ENCODE results near the gene USE1.

The USE1 gene

GRCh38 chr19:17205237-17206140 is 9.7 kb upstream of the USE1 start:
- DNase-seq, result peak; percentile 2

DNA sequence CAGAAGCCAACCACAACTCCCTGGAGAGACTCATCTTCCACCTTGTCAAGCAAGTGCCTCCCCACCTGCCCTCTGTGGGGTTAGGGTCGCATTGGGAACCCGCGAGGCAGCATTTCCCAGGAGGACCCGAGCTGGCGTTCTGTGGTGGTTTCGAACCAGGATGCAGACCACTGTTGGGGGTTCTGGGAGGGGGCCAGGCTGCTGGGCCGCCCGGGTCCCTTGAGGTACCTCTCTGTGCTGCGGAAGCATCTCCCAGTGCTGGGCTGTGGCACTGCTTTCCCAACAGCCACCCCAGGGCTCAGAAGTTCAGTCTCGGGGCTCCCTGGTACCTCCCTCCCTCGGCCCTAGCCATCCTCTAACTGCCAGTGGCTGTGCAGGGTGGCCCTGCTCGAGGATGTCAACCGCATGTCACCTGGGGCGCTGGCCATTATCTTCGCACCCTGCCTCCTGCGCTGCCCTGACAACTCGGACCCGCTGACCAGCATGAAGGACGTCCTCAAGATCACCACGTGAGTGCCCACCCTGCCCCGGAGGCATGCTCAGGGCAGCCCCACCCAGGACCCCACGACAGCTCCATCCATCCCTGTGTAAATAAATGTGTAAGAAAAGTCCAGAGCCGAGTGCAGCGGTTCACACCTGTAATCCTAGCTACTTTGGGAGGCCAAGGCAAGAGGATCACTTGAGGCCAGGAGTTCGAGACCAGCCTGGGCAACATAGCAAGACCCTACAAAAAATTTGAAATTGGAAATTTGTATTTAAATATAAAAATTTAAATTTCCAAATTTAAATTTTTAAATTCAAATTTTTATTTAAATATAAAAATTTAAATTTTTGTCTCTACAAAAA is 8.2 kb upstream of the USE1 start:
- DNase-seq, result no peak

GRCh38 chr19:17209126-17210036 is 5.8 kb upstream of the USE1 start:
- peak; percentile 5 for DNase-seq

DNA sequence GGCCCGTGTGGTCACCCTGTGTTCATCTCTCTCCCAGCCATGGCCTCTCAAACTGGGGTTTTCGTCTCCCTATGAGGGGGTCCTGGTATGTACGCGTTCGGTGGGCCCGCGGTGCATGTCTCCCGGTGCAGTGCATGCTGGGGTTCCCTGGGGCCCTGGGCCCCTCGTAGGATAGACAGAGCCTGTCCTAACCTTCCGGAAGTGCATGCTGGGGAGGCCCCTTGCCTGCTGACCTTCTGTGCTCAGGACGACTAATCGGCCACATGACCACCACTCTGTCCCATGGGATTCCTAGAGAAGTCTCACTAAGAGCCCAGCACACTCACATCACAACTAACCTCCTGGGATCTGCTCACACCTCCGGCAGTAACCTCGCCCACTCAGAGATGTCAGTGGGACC is 4.9 kb upstream of the USE1 start:
- no peak for DNase-seq

- no peak for DNase-seq
Measured at GRCh38 chr19:17211547-17212446, 3.4 kb upstream of the USE1 start.

DNA sequence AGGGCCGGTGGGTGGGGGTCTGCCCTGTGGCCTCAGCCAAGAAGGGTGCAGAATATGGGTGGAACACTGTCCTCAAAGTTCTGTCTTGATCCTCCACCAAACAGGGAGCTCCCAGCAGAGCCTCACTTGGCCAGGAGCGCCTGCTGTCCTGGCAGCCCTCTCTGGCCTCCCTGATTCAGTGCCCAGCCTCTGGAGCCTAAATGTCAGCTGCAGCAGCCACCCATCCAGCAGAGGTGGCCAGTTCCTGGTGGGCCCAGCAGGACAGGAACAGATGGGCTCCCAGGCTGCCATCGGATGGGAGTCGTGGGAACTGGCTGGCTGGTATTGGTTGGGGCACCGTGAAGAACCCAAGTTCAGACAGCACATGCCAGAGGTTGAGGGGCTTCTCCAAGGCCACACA is 1.8 kb upstream of the USE1 start:
- DNase-seq, result no peak

DNA sequence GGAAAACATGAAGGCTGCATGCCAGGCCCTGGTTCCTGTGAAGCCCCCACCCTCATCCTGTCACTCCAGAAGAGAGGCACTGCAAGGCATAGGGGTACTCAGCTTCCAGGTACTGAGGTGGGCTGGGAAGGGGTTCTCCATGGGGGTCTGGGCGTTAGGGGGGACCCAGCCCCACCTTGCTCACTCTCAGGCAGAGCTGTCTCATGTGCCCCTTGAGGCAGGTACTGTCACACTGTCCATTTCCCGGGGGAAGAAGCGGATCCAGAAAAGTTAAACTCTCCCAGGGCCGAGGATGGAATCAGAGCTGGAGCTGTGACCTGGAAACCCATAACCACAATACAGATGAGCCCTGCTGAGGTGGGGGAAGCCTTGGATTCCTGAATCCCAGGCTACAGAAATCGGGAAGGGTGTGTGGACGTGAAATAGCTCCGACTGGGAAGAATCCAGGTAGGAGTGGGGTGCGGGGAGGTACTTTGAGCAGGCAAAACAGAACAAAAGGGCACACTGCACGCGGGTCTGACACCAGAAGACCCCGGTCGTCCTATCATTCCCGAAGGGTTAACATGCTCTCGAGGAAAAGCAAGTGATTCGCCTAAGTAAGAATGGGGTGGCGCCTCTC is 540 bp upstream of the USE1 start:
- DNase-seq, result no peak

- DNase-seq, result no peak
Measured at GRCh38 chr19:17216058-17216670, 1.0 kb downstream of the USE1 start.

DNA sequence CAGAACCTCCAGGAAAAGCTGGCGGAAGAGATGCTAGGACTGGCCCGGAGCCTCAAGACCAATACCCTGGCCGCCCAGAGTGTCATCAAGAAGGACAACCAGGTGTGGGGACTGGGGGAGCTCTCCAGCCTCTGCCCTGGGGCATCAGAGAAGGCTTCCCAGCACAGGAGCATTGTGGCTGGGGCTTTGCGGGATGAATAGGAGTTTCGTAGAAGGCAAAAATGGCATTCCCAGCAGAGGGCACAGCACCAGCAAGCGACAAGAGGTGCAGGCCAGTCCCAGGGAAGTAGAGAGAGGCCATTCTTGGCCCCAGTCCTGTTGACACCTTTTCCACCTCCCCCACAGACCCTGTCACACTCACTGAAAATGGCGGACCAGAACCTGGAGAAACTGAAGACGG is 4.1 kb downstream of the USE1 start:
- no peak for DNase-seq

- DNase-seq, result no peak
Measured at GRCh38 chr19:17220207-17220758, 5.1 kb downstream of the USE1 start.

DNA sequence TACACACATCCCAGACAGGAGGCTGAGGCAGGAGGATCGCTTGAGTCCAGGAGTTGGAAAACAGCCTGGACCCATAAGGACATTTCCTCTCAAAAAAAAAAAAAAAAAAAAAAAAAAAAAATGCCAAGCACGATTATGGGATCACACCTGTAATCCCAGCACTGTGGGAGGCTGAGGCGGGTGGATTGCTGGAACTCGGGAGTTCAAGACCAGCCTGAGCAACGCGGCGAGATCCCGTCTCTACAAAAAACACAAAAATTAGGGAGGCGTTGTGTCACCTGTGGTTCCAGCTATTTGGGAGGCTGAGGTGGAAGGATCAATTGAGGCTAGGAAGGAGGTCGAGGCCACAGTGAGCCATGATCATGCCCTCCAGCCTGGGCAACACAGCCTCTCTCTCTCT is 9.9 kb downstream of the USE1 start:
- no peak for DNase-seq

DNA sequence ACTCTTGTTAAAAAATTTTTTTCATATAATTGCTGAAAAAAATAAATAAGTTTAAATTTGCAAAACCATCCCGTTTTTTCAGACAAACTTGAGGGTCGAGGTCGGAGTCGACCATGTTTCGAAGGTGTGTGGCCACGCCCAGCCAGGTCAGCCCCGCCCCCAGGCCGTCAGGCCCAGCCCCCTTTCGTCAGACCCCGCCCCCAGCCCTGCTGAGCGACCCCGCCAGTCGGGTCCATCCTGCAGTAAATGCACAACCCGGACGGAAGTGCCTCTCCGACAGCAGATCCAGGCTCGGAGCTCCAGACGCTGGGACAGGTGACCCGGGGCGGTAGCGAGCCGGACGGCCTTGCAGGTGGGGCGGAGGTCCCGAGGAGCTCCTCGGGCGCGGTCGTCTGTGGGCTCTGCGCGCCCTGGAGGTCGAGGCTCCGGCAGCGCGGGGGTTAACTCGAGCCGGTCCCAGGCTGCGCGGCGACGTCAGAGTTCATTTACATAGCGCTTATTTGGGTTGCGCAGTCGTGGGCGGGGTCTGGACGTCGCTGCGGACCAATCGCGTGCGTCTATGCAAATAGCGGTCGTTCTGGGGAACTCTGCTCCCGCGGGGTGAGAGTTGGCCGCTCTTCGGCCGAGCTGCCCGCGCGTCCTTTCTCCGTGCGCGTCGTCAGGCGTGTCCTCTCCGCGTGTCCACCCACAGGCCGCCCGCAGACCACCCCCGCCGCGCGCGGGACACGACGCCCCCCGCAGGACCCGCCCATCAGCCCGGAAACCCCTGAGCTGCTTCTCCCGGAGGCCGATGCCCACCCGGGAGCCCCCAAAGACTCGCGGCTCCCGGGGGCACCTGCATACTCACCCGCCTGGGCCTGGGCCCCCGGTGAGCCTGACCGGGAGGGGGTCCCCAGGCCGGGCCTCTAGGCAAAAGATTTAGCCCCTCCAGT is 11.1 kb downstream of the USE1 start, which contains the start of gene OCEL1:
Gene OCEL1 (plus strand): TSS at position 225 of the 932 bp plus-strand sequence. CDS start 22 bp downstream, at position 247.
- peak; percentile 97 for DNase-seq

- DNase-seq, result no peak
Measured at GRCh38 chr19:17227798-17228367, 12.7 kb downstream of the USE1 start.

GRCh38 chr19:17229890-17230289 is 14.7 kb downstream of the USE1 start:
- DNase-seq, result no peak

DNA sequence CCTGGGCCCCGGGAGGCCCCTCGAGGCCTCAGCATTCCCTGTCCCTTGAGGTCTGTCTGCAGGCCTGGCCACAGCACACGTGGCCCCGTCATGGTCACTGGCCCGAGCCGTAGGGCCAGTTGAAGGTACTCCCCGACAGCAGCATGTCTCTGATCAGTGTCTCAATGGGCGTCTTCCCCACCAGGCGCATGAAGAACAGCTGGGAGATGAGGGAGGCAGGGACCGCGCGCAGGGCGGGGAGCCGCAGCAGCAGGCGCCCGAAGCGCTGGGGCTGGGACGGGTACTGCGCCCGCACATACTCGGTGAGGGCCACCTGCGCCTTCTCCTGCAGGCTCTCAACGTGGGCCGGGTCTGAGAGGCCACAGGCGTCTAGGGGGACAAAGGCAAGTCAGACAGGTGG is 17.1 kb downstream of the USE1 start:
- no peak for DNase-seq

- DNase-seq, result peak; percentile 27
Measured at GRCh38 chr19:17234911-17235299, 19.7 kb downstream of the USE1 start.

- DNase-seq, result peak; percentile 45
Measured at GRCh38 chr19:17235300-17235970, 20.3 kb downstream of the USE1 start.

Measured in NCI-H1436 (cell line).